Stimulated activated CD4-positive, alpha-beta T cell treated with anti-CD3 and anti-CD28 coated beads, Interleukin-2, amount 100 ng/mL, for 4 hours (primary cell): ENCODE results near the gene TK2.
"Not testable (repeated sequence)": the region's sequence is repeated elsewhere in the genome, so short reads cannot be mapped to it uniquely, and the experiment has no call there.

Experiments
- DNase-seq: peaks from one replicate; pipeline ENCODE4 v3.0.0-alpha.2; 2020; ENCODE audit warnings: low read depth

TK2 gene

GRCh38 chr16:66519482-66520373 lies 30.2 kb downstream of the TK2 start:
- DNase-seq = no peak

GRCh38 chr16:66517586-66518263 lies 32.2 kb downstream of the TK2 start:
- DNase-seq = no peak

- DNase-seq = peak; percentile 54
These were observed 32.9 kb downstream of the TK2 start for GRCh38 chr16:66516808-66517585.

- DNase-seq = no peak
These were observed 33.5 kb downstream of the TK2 start for GRCh38 chr16:66516509-66516807.

- DNase-seq = no peak
These were observed 34.1 kb downstream of the TK2 start for GRCh38 chr16:66515596-66516508.

GRCh38 chr16:66514980-66515595 lies 34.8 kb downstream of the TK2 start:
- DNase-seq = not testable (repeated sequence)

GRCh38 chr16:66514391-66514790 lies 35.5 kb downstream of the TK2 start:
- DNase-seq = not testable (repeated sequence)

- DNase-seq = no peak
These were observed 36.7 kb downstream of the TK2 start for GRCh38 chr16:66513111-66513723.

GRCh38 chr16:66512272-66513110 lies 37.4 kb downstream of the TK2 start:
- no peak for DNase-seq

- DNase-seq = no peak
These were observed 38.2 kb downstream of the TK2 start for GRCh38 chr16:66511602-66512271.

GRCh38 chr16:66510711-66511601 lies 39.0 kb downstream of the TK2 start:
- DNase-seq = no peak

- DNase-seq = no peak
These were observed 39.6 kb downstream of the TK2 start for GRCh38 chr16:66510298-66510697.

GRCh38 chr16:66509576-66509975 lies 40.3 kb downstream of the TK2 start:
- DNase-seq = no peak

- no peak for DNase-seq
These were observed 40.9 kb downstream of the TK2 start for GRCh38 chr16:66508914-66509496.

- no peak for DNase-seq
These were observed 41.5 kb downstream of the TK2 start for GRCh38 chr16:66508248-66508913.

GRCh38 chr16:66507731-66508239 lies 42.1 kb downstream of the TK2 start:
- no peak for DNase-seq

- DNase-seq = no peak
These were observed 46.3 kb downstream of the TK2 start for GRCh38 chr16:66503612-66504011.
